Measurements from ENCODE around the gene MYH15. TPM values are rescaled to one million over a fixed set of nuclear protein-coding genes. Genes with fewer than 3 reads are reported as not detected.

The MYH15 gene
- total RNA-seq, 1 donor from 2014 or later, result 0.36 TPM

- Mint-ChIP-seq H3K27me3 (ENCODE audit: low read depth) (peaks cover 1% of the 10 kb centered on the region), H3K4me1 (no peaks in the 10 kb centered on the region), H3K36me3 (no peaks in the 10 kb centered on the region), H3K4me3 (no peak overlapping the region), H3K9me3 (no peaks in the 10 kb centered on the region), H3K27ac (no peak overlapping the region)
- DNase-seq (ENCODE audit: low spot score in 2 of 2, unreplicated experiment in 2 of 2), result no peak
- TF ChIP-seq CTCF (IDR thresholded peaks at IDR 0.05; ENCODE audit: unreplicated experiment), result no peak
These were observed 151.4 kb downstream of the MYH15 start for GRCh38 chr3:108359011-108359410.

GRCh38 chr3:108357042-108357441, 153.4 kb downstream of the MYH15 start:
- no peak for TF ChIP-seq CTCF (IDR thresholded peaks at IDR 0.05; ENCODE audit: unreplicated experiment)
- DNase-seq (ENCODE audit: low spot score in 2 of 2, unreplicated experiment in 2 of 2), result no peak
- Mint-ChIP-seq H3K27ac (no peak overlapping the region), H3K4me3 (no peak overlapping the region), H3K27me3 (ENCODE audit: low read depth) (peaks cover 1% of the 10 kb centered on the region), H3K4me1 (no peaks in the 10 kb centered on the region), H3K36me3 (no peaks in the 10 kb centered on the region), H3K9me3 (no peaks in the 10 kb centered on the region)

- Mint-ChIP-seq H3K9me3 (no peaks in the 10 kb centered on the region), H3K36me3 (no peaks in the 10 kb centered on the region), H3K27me3 (ENCODE audit: low read depth) (peaks cover 1% of the 10 kb centered on the region), H3K4me1 (peaks cover 3% of the 10 kb centered on the region), H3K27ac (no peak overlapping the region), H3K4me3 (no peak overlapping the region)
- TF ChIP-seq CTCF (IDR thresholded peaks at IDR 0.05; ENCODE audit: unreplicated experiment), result no peak
- no peak for DNase-seq (ENCODE audit: low spot score in 2 of 2, unreplicated experiment in 2 of 2)
These were observed 155.8 kb downstream of the MYH15 start for GRCh38 chr3:108354562-108354961.

GRCh38 chr3:108352176-108352575, 158.2 kb downstream of the MYH15 start:
- H3K27ac Mint-ChIP-seq, result no peak overlapping the region
- H3K4me1 Mint-ChIP-seq, result peaks cover 3% of the 10 kb centered on the region

GRCh38 chr3:108346301-108347227, 163.8 kb downstream of the MYH15 start:
- Mint-ChIP-seq H3K36me3 (no peaks in the 10 kb centered on the region), H3K27ac (no peak overlapping the region), H3K4me3 (no peak overlapping the region), H3K9me3 (peaks cover 11% of the 10 kb centered on the region), H3K4me1 (peaks cover 8% of the 10 kb centered on the region), H3K27me3 (ENCODE audit: low read depth) (no peaks in the 10 kb centered on the region)
- DNase-seq (ENCODE audit: low spot score in 2 of 2, unreplicated experiment in 2 of 2), result no peak
- no peak for TF ChIP-seq CTCF (IDR thresholded peaks at IDR 0.05; ENCODE audit: unreplicated experiment)

More at GRCh38 chr3:108352176-108352575, 158.2 kb downstream of the MYH15 start:
- Mint-ChIP-seq H3K36me3 (no peaks in the 10 kb centered on the region), H3K27me3 (ENCODE audit: low read depth) (peaks cover 1% of the 10 kb centered on the region), H3K9me3 (peaks cover 11% of the 10 kb centered on the region), H3K4me3 (no peak overlapping the region)
- no peak for DNase-seq (ENCODE audit: low spot score in 2 of 2, unreplicated experiment in 2 of 2)
- TF ChIP-seq CTCF (IDR thresholded peaks at IDR 0.05; ENCODE audit: unreplicated experiment), result no peak

All from mesothelial cell of epicardium (in vitro differentiated cells).